Esophagus muscularis mucosa (tissue), 4 donors: ENCODE measurements around the gene NARS2. TPM values are rescaled to one million over a fixed set of nuclear protein-coding genes. Genes with fewer than 3 reads are reported as not detected.
"Not testable (repeated sequence)": the region's sequence is repeated elsewhere in the genome, so short reads cannot be mapped to it uniquely, and the experiment has no call there.

Experiments
- DNase-seq: peaks from one replicate; pipeline ENCODE4 v3.0.0-alpha.2; 2017; ENCODE audit errors: extremely low spot score
- H3K27ac ChIP-seq, 4 donors: fragments of 200-600 bp; sonication (generic); replicated peaks in 1 of 4; 1 replicate in 3 of 4; 2 replicates in 1 of 4; pipeline ENCODE4 v1.5.1; 2016 to 2019; ENCODE audit warnings: mild to moderate bottlenecking in 1 of 4
- H3K27me3 ChIP-seq, 4 donors: fragments of 200-600 bp; sonication (generic); one replicate each; pipeline versions ENCODE4 v1.5.1 to v1.6.0; 2016 to 2019
- H3K36me3 ChIP-seq, 4 donors: fragments of 200-600 bp; sonication (generic); one replicate each; pipeline ENCODE4 v1.5.1; 2016 to 2019
- H3K4me1 ChIP-seq, 4 donors: fragments of 200-600 bp; sonication (generic); one replicate each; pipeline ENCODE4 v1.5.1; 2016 to 2019
- H3K4me3 ChIP-seq, 4 donors: fragments of 200-600 bp; sonication (generic); 1 replicate in 2 of 4; 2 replicates in 2 of 4; pipeline ENCODE4 v1.5.1; 2016 to 2019; ENCODE audit warnings: mild to moderate bottlenecking in 4 of 4, moderate library complexity in 1 of 4
- H3K9me3 ChIP-seq, 4 donors: fragments of 200-600 bp; sonication (generic); 1 replicate in 3 of 4; 2 replicates in 1 of 4; pipeline ENCODE4 v1.5.1; 2016 to 2019
- CTCF ChIP-seq, 3 experiments: fragments of 200-600 bp in 2 of 3; fragments of 450-650 bp in 1 of 3; sonication (generic) in 2 of 3; IDR thresholded peaks; one replicate each; pipeline ENCODE4 v1.5.1; 2017 to 2019; ENCODE audit warnings: antibody characterized with exemption in 3 of 3, mild to moderate bottlenecking in 2 of 3, moderate library complexity in 1 of 3
- EP300 ChIP-seq: sonication (generic); formaldehyde crosslinking; IDR thresholded peaks from one replicate; pipeline ENCODE4 v1.6.1; 2017; ENCODE audit warnings: antibody characterized with exemption
- POLR2A ChIP-seq: fragments of 450-650 bp; IDR thresholded peaks from one replicate; pipeline ENCODE4 v1.6.1; 2017; ENCODE audit warnings: antibody characterized with exemption, moderate library complexity, mild to moderate bottlenecking, low read depth
- POLR2AphosphoS5 ChIP-seq, 2 donors: sonication (generic); formaldehyde crosslinking; IDR thresholded peaks; one replicate each; pipeline ENCODE4 v1.6.1; 2017; ENCODE audit warnings: antibody characterized with exemption in 2 of 2
- WGBS: methylation state at CpG from one replicate; pipeline ENCODE4 v1.1.5; 2018; 5-methylcytosine and 5-hydroxymethylcytosine counted together
- intact Hi-C: fragments of 100-400 bp; cut with DNase I; formaldehyde crosslinking; loops from one replicate; pipeline ENCODE4 v1.15.1; 2023
- total RNA-seq, 4 donors: library from RNA; depleted of rRNA; stranded (reverse); fragments of >200 nt; gene quantifications; one replicate each; pipeline versions ENCODE4 v1.1.0 to v1.2.1, GENCODE V29; 2016

NARS2 gene
- total RNA-seq, 4 donors from 2014 or later = 9.1 to 10.4 (median 9.8) TPM

GRCh38 chr11:78526497-78527146 is 48.0 kb downstream of the NARS2 start:
- WGBS = 84% methylated on average over 6 of the region's 6 CpGs
- DNase-seq = no peak
- H3K27ac ChIP-seq = no peak overlapping the region
- TF ChIP-seq POLR2A = no peak
- no peaks in the 10 kb centered on the region for H3K36me3 ChIP-seq
- H3K4me3 ChIP-seq = no peak overlapping the region
- no peaks in the 10 kb centered on the region for H3K9me3 ChIP-seq
- intact Hi-C loops = no loop called here
- H3K4me1 ChIP-seq = peaks cover 0 to 10% (median 4%) of the 10 kb centered on the region in 4 donors
- no peaks in the 10 kb centered on the region for H3K27me3 ChIP-seq

DNA sequence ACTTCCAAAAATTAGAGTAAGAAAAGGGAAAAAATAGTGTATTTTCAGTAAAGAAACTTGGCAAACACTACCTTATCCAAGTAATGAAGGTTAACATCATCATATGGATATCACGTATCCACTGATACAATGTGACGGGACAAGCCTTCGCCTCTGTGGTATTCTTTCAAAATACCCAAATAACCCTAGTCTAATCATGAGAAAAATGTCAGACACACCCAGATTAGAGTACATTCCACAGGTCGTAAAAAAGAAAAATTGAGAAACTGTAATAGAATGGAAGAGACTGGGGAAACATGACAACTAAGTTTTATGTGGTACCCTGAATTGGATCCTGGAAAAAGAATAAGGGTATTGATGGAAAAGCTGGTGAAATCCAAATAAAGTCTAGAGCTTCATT is 48.9 kb downstream of the NARS2 start:
- TF ChIP-seq EP300 (no peak), POLR2A (no peak), POLR2AphosphoS5 (IDR thresholded peaks at IDR 0.05) (no peak), CTCF (IDR thresholded peaks at IDR 0.05) (no peak)
- no peak overlapping the region for H3K4me3 ChIP-seq
- intact Hi-C loops = no loop called here
- H3K27ac ChIP-seq = no peak overlapping the region
- H3K4me1 ChIP-seq = peaks cover 0 to 10% (median 4%) of the 10 kb centered on the region in 4 donors
- no peak for DNase-seq
- no peaks in the 10 kb centered on the region for H3K36me3 ChIP-seq
- no peaks in the 10 kb centered on the region for H3K9me3 ChIP-seq
- H3K27me3 ChIP-seq = no peaks in the 10 kb centered on the region
- 90% methylated on average over 4 of the region's 4 CpGs for WGBS

GRCh38 chr11:78520230-78520629 is 54.4 kb downstream of the NARS2 start:
- TF ChIP-seq CTCF (IDR thresholded peaks at IDR 0.05) (no peak), POLR2AphosphoS5 (IDR thresholded peaks at IDR 0.05) (no peak), POLR2A (no peak), EP300 (no peak)
- Histone ChIP-seq H3K9me3 (no peaks in the 10 kb centered on the region), H3K4me1 (peaks cover 0 to 10% (median 1%) of the 10 kb centered on the region in 4 donors), H3K27me3 (no peaks in the 10 kb centered on the region), H3K4me3 (no peak overlapping the region), H3K27ac (no peak overlapping the region), H3K36me3 (no peaks in the 10 kb centered on the region)
- intact Hi-C loops = no loop called here
- DNase-seq = no peak
- WGBS = 97% methylated on average over 1 of the region's 1 CpG

GRCh38 chr11:78516281-78516680 is 58.4 kb downstream of the NARS2 start:
- no peaks in the 10 kb centered on the region for H3K9me3 ChIP-seq
- intact Hi-C loops = no loop called here
- H3K4me3 ChIP-seq = no peak overlapping the region
- H3K27me3 ChIP-seq = no peaks in the 10 kb centered on the region
- no peaks in the 10 kb centered on the region for H3K36me3 ChIP-seq
- 95% methylated on average over 4 of the region's 4 CpGs for WGBS
- no peak for TF ChIP-seq CTCF (IDR thresholded peaks at IDR 0.05)
- no peak for TF ChIP-seq POLR2A
- DNase-seq = no peak
- no peak overlapping the region for H3K27ac ChIP-seq
- H3K4me1 ChIP-seq = peaks cover 0 to 26% (median 13%) of the 10 kb centered on the region in 4 donors

- H3K9me3 ChIP-seq = peaks cover 0 to 8% (median 5%) of the 10 kb centered on the region in 4 donors
- peaks cover 0 to 26% (median 13%) of the 10 kb centered on the region in 4 donors for H3K4me1 ChIP-seq
- WGBS = 80% methylated on average over 4 of the region's 4 CpGs
- no peak overlapping the region for H3K4me3 ChIP-seq
- intact Hi-C loops = no loop called here
- no peaks in the 10 kb centered on the region for H3K36me3 ChIP-seq
- no peaks in the 10 kb centered on the region for H3K27me3 ChIP-seq
- no peak for DNase-seq
- TF ChIP-seq POLR2AphosphoS5 (IDR thresholded peaks at IDR 0.05) (no peak), CTCF (IDR thresholded peaks at IDR 0.05) (no peak), EP300 (no peak), POLR2A (no peak)
- H3K27ac ChIP-seq = no peak overlapping the region
These were observed 59.7 kb downstream of the NARS2 start for GRCh38 chr11:78514922-78515502.

- H3K4me3 ChIP-seq, H3K9me3 ChIP-seq, H3K27ac ChIP-seq, H3K36me3 ChIP-seq, DNase-seq, H3K27me3 ChIP-seq, intact Hi-C loops: not testable (repeated sequence)
- H3K4me1 ChIP-seq = peaks cover 0 to 26% (median 13%) of the 10 kb centered on the region in 4 donors
- WGBS = 96% methylated on average over 5 of the region's 5 CpGs
These were observed 61.6 kb downstream of the NARS2 start for GRCh38 chr11:78513085-78513484.
